ENCODE results near the gene TTC9C.

The TTC9C gene

DNA sequence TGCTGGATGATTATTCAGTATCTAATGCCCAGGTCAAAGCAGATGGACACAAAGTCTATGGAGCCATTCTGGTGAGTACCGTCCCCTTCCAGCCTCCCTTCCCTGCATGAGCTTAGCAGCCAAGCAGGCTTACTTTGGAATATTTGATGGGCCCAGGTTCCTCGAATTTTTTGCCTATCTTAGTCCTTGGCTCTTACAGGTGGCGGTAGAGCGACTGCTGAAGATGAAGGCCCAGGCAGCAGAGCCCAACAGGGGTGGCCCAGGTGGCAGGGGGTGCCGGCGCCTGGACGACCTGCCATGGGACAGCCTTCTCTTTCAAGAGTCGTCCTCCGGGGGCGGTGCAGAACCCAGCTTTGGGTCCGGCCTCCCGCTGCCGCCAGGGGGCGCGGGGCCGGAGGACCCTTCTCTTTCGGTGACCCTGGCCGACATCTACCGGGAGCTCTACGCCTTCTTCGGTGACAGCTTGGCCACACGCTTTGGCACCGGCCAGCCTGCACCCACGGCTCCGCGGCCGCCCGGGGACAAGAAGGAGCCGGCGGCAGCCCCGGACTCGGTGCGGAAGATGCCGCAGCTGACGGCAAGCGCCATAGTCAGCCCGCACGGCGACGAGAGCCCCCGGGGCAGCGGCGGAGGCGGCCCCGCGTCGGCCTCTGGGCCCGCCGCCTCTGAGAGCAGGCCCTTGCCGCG, 58.2 kb downstream of the TTC9C start:
- DNase-seq (ENCODE audit: low read depth), result no peak
- TF ChIP-seq, protein P1, sequence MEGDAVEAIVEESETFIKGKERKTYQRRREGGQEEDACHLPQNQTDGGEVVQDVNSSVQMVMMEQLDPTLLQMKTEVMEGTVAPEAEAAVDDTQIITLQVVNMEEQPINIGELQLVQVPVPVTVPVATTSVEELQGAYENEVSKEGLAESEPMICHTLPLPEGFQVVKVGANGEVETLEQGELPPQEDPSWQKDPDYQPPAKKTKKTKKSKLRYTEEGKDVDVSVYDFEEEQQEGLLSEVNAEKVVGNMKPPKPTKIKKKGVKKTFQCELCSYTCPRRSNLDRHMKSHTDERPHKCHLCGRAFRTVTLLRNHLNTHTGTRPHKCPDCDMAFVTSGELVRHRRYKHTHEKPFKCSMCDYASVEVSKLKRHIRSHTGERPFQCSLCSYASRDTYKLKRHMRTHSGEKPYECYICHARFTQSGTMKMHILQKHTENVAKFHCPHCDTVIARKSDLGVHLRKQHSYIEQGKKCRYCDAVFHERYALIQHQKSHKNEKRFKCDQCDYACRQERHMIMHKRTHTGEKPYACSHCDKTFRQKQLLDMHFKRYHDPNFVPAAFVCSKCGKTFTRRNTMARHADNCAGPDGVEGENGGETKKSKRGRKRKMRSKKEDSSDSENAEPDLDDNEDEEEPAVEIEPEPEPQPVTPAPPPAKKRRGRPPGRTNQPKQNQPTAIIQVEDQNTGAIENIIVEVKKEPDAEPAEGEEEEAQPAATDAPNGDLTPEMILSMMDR (IDR thresholded peaks at IDR 0.05; ENCODE audit: control insufficient read depth, extremely low read depth, insufficient read depth), result peak; percentile 98

DNA sequence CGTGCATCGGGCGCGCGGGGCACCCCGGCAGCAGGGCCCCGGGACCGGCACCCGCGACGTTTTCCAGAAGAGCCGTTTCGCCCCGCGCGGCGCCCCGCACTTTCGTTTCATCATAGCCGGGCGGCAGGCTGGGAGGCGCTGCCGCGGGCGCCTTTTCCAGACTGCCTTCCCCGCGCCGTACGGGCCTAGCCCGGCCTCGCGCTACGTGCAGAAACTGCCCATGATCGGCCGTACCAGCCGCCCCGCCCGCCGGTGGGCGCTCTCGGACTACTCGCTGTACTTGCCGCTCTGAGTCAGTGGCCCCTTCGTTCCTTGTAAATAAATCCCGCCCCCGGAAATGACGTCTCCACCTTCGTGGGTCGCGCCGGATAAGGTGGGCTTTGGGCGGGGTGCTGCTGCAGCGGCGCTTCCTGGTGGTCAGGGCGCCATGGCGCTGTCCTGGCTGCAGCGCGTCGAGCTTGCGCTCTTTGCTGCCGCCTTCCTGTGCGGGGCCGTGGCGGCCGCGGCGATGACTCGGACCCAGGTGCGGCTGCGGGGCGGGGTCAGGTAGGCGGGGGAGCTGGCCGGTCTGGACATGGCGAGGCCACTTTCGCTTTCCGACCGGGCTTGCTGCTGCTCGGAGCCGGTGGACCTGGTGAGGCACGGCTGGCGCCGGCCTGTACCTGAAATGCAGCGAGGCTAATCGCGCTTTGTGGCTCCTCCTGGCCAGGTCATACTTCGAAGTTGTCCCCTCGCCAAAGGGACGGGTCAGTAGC, 58.9 kb downstream of the TTC9C start, which contains the start of gene TMEM179B:
TMEM179B (plus strand) TSS at position 398 of the 755 bp plus-strand sequence; CDS start at position 428, 30 bp downstream.
- DNase-seq (ENCODE audit: low read depth), result peak; percentile 89
- H3K4me3 ChIP-seq (ENCODE audit: low read depth, low read length), result peak within 1 kb of the TSS; percentile 93
- TF ChIP-seq, protein P1 (IDR thresholded peaks at IDR 0.05; ENCODE audit: control insufficient read depth, extremely low read depth, insufficient read depth), result peak; percentile 57

More for the DNA sequence above, 58.2 kb downstream of the TTC9C start:
- H3K4me3 ChIP-seq (ENCODE audit: low read depth, low read length), result peak overlapping the region; percentile 93
